Stimulated activated CD4-positive, alpha-beta T cell treated with anti-CD3 and anti-CD28 coated beads, Interleukin-2, amount 100 ng/mL, for 24 hours (primary cell): ENCODE results near the gene FOXD3.

Experiments
- DNase-seq, 2 donors: peaks; one replicate each; pipeline ENCODE4 v3.0.0-alpha.2; 2020

FOXD3 gene

DNA sequence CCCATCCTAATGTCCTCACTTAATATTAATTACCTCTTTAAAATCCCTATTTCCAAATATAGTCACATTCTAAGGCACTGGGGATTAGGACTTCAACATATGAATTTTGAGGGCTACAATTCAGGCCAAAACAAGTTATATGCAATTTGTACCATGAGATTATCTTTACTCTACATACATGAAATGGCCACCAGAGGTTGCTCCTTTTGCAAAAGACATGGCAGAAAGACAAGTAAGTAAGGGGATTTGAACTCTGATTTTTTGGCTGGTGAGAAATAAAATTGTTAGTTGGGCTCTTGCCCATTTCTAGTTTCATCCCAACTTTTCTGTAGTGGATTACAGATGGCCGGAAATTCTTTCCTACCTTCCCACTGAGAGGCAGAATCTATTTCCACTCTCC lies 40.2 kb downstream of the FOXD3 start:
- no peak for DNase-seq

DNA sequence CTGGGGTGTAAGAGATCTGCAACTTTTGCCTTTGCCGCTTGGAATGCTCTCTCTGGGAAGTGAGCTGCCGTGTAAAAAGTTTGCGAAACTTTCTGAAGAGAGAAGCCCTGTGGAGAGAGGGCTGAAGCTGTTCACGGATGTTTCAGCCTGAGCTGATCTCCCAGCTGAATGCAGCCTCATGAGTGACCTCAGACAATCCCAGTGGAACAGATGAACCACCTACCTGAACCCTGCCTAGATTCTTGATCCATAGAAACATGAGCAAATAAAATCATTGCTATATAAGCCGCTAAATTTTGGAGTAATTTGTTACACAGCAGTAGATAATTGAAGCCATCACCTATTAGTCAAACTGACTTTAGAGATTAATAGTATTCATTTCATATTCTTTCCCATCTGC lies 40.6 kb downstream of the FOXD3 start:
- no peak for DNase-seq

DNA sequence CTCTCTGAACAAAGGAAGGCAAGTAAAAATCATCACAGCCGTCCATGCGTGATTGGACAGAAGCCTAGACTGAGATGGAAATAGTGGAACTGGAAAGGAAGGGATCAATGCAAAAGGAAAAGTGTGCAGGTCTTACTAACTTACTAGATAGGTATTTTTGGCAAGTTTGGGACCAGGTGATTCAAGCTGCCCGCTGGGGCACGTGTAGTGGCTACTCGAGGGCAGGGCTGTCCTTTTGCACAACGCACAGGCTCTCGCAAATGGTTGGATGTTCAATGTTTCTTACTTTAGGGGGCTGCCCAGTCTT lies 44.5 kb downstream of the FOXD3 start:
- no peak for DNase-seq

- peak; percentile 93 to 95 for DNase-seq
These were observed 45.1 kb downstream of the FOXD3 start, which contains the start of gene ALG6 for GRCh38 chr1:63367215-63368103. Gene ALG6, plus strand, starts transcription at chr1:63367627. Its CDS starts 3,351 bp downstream, at chr1:63370978.

GRCh38 chr1:63368131-63368530 lies 45.8 kb downstream of the FOXD3 start:
- DNase-seq = no peak
